ENCODE measurements around the gene MIER2. TPM values are rescaled to one million over a fixed set of nuclear protein-coding genes. Genes with fewer than 3 reads are reported as not detected.

Gene MIER2
- total RNA-seq, 1 donor from 2014 or later = 30.7 TPM

DNA sequence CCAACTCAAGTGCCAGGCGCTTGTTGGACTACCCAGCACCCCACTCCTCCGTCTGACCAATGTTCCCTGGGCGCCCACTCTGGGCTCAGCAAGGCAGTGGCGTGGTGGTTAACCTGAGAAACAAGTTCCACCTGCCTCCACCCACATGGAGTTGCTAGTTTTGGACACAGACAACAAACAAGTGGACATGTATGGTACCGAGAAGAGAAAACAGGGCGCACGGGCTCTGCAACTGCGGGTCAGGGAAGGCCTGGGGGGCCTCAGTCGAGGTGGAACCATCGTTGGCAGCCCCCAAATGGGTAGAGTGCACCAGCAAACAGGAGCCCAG lies 2.5 kb downstream of the MIER2 start:
- H3K9me3 ChIP-seq = no peaks in the 10 kb centered on the region
- intact Hi-C loops (cut with DNase I) = no loop called here
- DNase-seq (ENCODE audit: extremely low spot score in 2 of 2) = peak in 1 of 2 donors; percentile 79
- peak overlapping the region; percentile 85 to 90 for H3K4me3 ChIP-seq
- TF ChIP-seq, protein P1, sequence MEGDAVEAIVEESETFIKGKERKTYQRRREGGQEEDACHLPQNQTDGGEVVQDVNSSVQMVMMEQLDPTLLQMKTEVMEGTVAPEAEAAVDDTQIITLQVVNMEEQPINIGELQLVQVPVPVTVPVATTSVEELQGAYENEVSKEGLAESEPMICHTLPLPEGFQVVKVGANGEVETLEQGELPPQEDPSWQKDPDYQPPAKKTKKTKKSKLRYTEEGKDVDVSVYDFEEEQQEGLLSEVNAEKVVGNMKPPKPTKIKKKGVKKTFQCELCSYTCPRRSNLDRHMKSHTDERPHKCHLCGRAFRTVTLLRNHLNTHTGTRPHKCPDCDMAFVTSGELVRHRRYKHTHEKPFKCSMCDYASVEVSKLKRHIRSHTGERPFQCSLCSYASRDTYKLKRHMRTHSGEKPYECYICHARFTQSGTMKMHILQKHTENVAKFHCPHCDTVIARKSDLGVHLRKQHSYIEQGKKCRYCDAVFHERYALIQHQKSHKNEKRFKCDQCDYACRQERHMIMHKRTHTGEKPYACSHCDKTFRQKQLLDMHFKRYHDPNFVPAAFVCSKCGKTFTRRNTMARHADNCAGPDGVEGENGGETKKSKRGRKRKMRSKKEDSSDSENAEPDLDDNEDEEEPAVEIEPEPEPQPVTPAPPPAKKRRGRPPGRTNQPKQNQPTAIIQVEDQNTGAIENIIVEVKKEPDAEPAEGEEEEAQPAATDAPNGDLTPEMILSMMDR (IDR thresholded peaks at IDR 0.05) = no peak
- no peak for TF ChIP-seq POLR2A (IDR thresholded peaks at IDR 0.05)
- no peak for TF ChIP-seq POLR2AphosphoS5 (IDR thresholded peaks at IDR 0.05; ENCODE audit: insufficient read depth in 1 of 2, low read depth in 1 of 2)
- H3K27ac ChIP-seq = no peak overlapping the region
- no peaks in the 10 kb centered on the region for H3K27me3 ChIP-seq
- no peaks in the 10 kb centered on the region for H3K36me3 ChIP-seq
- peaks cover 44% of the 10 kb centered on the region for H3K4me1 ChIP-seq

DNA sequence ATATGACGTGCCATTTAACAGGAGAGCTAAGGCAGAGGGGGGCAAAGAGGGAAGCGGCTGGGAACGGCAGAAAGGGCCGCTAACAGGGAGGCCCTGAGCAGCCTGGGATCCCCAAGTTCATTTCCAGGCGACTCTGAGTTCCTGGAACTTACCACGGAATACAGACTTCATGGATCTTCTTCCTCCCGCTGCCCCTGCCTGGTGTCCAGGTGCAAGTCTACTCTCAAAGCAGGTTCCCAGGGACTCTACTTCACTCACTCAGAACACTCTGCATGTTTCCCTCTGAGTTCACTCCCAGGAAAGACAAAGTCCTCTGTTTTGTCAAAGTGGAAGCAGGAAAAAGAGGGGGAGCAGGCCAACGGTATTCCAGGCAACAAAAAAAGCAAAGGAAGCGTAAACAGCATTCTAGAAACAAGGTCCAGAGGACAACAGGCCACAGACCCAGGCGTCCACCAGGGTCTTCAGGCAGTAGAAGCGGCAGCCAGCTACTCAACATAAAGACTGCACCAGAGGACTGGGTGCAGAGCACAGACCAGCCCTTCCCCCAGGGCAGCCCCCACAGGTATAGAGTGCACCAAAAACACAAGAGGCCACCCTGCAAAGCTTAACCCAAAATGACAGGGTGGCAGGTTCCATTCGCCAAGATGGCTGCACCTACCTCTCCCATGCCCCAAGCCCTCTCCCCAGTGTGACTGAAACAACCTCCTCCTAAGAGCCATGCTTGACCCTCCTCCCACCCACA lies 3.0 kb downstream of the MIER2 start:
- H3K4me1 ChIP-seq = peaks cover 44% of the 10 kb centered on the region
- H3K36me3 ChIP-seq = no peaks in the 10 kb centered on the region
- H3K27me3 ChIP-seq = no peaks in the 10 kb centered on the region
- DNase-seq (ENCODE audit: extremely low spot score in 2 of 2) = peak in 1 of 2 donors; percentile 49
- TF ChIP-seq POLR2A (IDR thresholded peaks at IDR 0.05) (no peak), POLR2AphosphoS5 (IDR thresholded peaks at IDR 0.05; ENCODE audit: insufficient read depth in 1 of 2, low read depth in 1 of 2) (no peak)
- TF ChIP-seq, protein P1 (IDR thresholded peaks at IDR 0.05) = no peak
- intact Hi-C loops (cut with DNase I) = no loop called here
- no peak overlapping the region for H3K27ac ChIP-seq
- no peak overlapping the region for H3K4me3 ChIP-seq
- H3K9me3 ChIP-seq = no peaks in the 10 kb centered on the region

GRCh38 chr19:340620-341385 lies 3.8 kb downstream of the MIER2 start:
- H3K4me3 ChIP-seq = peak overlapping the region in 1 of 2 donors; percentile 2
- H3K9me3 ChIP-seq = no peaks in the 10 kb centered on the region
- no peak overlapping the region for H3K27ac ChIP-seq
- peak in 1 of 2 donors; percentile 79 for DNase-seq (ENCODE audit: extremely low spot score in 2 of 2)
- intact Hi-C loops (cut with DNase I) = no loop called here
- no peaks in the 10 kb centered on the region for H3K27me3 ChIP-seq
- H3K36me3 ChIP-seq = no peaks in the 10 kb centered on the region
- H3K4me1 ChIP-seq = peaks cover 44% of the 10 kb centered on the region
- TF ChIP-seq POLR2A (IDR thresholded peaks at IDR 0.05) (no peak), POLR2AphosphoS5 (IDR thresholded peaks at IDR 0.05; ENCODE audit: insufficient read depth in 1 of 2, low read depth in 1 of 2) (no peak)
- TF ChIP-seq, protein P1 (IDR thresholded peaks at IDR 0.05) = no peak

- H3K27me3 ChIP-seq = no peaks in the 10 kb centered on the region
- peaks cover 0 to 11% of the 10 kb centered on the region in 2 donors for H3K36me3 ChIP-seq
- H3K4me3 ChIP-seq = no peak overlapping the region
- no peak overlapping the region for H3K27ac ChIP-seq
- H3K9me3 ChIP-seq = no peaks in the 10 kb centered on the region
- TF ChIP-seq POLR2A (IDR thresholded peaks at IDR 0.05) (no peak), POLR2AphosphoS5 (IDR thresholded peaks at IDR 0.05; ENCODE audit: insufficient read depth in 1 of 2, low read depth in 1 of 2) (no peak)
- TF ChIP-seq, protein P1 (IDR thresholded peaks at IDR 0.05) = no peak
- no peak for DNase-seq (ENCODE audit: extremely low spot score in 2 of 2)
- peaks cover 42% of the 10 kb centered on the region for H3K4me1 ChIP-seq
- intact Hi-C loops (cut with DNase I) = no loop called here
Measured at GRCh38 chr19:339262-339887, 5.2 kb downstream of the MIER2 start.

Data from vagina (tissue), 2 donors.